GM21786 (cell line): Measurements from ENCODE around the gene OSER1.
"Not testable (repeated sequence)": the region's sequence is repeated elsewhere in the genome, so short reads cannot be mapped to it uniquely, and the experiment has no call there.

Experiments
- ATAC-seq: cut with Tn5 transposase; IDR thresholded peaks from one replicate; pipeline ENCODE4 v1.9.1; 2021; ENCODE audit not compliant: unreplicated experiment

OSER1 gene

GRCh38 chr20:44210406-44211176 is at the start of gene OSER1:
TSS of gene OSER1 (minus strand) at chr20:44210771. CDS start at chr20:44206957, 3,814 bp downstream.
- ATAC-seq: peak; percentile 83

GRCh38 chr20:44258226-44258890 is 47.8 kb upstream of the OSER1 start:
- no peak for ATAC-seq

GRCh38 chr20:44256961-44257360 is 46.4 kb upstream of the OSER1 start:
- no peak for ATAC-seq

DNA sequence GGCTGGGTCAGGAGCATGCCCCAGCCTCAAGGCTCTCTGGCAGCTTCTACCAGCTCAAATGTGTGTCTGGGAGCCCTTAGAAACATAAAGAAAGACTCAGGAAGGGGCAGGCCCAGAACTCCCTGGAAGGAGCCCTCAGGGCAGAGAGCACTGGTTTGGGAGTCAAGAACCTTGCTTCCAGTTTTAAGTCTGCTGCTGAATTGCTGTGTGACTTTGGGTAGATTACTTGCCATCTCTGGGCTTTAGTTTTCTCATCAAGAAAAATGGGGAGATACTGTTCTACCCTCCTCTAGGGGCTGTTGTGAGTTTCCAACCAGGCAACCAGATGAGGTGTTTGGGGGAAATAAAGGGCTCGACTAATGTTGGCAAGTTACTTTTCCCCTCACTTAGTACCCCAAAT is 45.4 kb upstream of the OSER1 start:
- ATAC-seq: no peak

DNA sequence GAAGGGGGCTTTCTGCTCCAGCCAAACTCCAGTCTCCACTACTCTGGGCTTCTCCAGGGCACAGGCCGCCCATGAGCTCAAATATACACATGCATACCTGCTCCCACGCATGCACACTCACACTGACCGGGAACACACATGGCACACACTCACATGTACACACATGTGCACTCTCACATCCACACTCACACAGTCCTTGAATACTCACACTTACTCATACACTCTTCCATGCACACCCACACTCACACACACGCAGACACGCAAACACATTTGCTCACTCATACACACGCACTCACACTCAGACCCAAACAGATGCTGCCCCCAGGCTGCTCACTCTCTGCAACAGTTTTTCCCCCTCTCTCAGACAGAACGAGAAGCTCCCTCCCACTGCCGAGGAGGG is 43.5 kb upstream of the OSER1 start:
- ATAC-seq: no peak

- ATAC-seq: no peak
These were observed 43.0 kb upstream of the OSER1 start for GRCh38 chr20:44253528-44253927.

- no peak for ATAC-seq
These were observed 40.7 kb upstream of the OSER1 start for GRCh38 chr20:44251284-44251683.

DNA sequence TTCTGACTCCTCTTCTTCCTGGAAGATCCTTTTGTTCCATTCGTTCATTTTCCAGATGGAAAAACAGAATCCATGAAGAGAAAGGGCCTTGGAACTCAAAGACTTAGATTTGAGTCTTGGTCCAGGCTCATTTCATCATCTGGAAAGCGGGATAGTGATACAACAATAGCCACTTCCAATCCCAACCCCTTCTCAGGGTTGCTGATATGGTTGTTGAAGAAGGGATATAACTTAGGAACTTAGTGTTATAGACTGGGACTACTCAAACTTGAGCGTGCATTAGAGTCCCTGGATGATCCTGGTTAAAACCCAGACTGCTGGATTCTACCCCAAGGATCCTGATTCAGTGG is 37.8 kb upstream of the OSER1 start:
- ATAC-seq: no peak

DNA sequence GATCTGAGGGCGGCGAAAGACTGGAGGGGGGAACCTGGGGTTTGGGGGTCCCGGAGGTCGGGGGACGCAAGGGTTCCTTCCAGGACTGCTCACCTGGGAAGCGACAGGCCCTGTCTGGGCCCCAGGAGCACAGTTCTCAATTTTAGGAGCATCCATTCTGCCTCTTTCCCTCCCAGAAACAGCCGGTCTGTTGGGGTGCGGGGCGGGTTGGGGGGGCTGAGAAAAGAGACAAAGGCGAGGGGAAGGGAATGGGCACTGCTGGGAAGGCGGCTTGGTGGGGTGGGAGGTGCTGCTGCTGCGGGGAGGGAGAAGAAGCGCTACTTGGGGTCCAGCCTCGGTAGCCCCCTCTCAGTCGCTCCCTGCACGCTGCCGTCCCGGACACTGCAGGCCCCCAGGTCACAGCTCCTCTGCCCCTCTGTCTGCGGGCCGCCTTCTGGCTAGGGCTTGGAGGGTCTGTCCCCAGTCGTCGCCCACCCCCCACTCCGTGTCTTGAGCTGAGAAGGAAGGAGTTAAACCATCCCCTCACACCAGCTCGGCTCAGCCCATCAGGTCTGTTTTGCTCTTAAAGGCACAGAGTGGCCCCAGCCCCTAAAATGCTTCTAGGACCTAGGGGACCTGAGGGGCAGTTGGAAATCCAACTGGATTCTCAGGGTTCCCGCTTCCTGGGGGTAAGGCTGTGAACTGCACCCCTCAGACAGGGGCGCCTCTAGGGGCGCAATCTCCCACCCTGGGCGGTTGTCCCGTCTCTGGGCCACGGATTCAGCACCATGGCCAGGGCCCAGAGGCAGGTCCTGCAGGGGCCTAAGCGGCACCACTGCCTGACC is 37.2 kb upstream of the OSER1 start:
- ATAC-seq: no peak

- no peak for ATAC-seq
These were observed 36.6 kb upstream of the OSER1 start, which contains the start of gene GDAP1L1 for GRCh38 chr20:44247131-44247571. TSS of gene GDAP1L1 (plus strand) at chr20:44247308. CDS start at chr20:44247335, 27 bp downstream.

GRCh38 chr20:44245977-44246376 is 35.4 kb upstream of the OSER1 start:
- ATAC-seq: no peak

GRCh38 chr20:44241796-44242195 is 31.2 kb upstream of the OSER1 start:
- no peak for ATAC-seq

- ATAC-seq: not testable (repeated sequence)
These were observed 26.3 kb upstream of the OSER1 start for GRCh38 chr20:44236840-44237239.

DNA sequence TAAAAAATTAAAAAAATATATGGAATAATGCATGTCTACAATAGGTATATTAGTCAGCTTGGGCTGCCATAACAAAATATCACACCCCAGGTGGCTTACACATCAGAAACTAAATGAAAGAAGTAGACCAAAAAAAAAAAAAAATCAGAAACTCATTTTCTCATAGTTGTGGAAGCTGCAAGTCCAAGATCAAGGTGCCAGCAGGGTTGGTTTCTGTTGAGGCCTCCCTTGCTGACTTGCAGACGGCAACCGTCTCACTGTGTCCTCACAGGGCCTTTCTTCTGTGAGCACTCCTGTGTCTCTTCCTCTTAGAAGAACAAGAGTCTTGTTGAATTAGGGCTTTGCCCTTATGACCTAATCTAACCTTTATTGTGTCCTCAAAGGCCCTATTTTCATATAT is 25.1 kb upstream of the OSER1 start:
- ATAC-seq: no peak

- ATAC-seq: no peak
These were observed 24.2 kb upstream of the OSER1 start for GRCh38 chr20:44234566-44235317.

GRCh38 chr20:44233436-44234016 is 23.0 kb upstream of the OSER1 start:
- no peak for ATAC-seq

GRCh38 chr20:44232469-44232856 is 21.9 kb upstream of the OSER1 start:
- ATAC-seq: not testable (repeated sequence)

DNA sequence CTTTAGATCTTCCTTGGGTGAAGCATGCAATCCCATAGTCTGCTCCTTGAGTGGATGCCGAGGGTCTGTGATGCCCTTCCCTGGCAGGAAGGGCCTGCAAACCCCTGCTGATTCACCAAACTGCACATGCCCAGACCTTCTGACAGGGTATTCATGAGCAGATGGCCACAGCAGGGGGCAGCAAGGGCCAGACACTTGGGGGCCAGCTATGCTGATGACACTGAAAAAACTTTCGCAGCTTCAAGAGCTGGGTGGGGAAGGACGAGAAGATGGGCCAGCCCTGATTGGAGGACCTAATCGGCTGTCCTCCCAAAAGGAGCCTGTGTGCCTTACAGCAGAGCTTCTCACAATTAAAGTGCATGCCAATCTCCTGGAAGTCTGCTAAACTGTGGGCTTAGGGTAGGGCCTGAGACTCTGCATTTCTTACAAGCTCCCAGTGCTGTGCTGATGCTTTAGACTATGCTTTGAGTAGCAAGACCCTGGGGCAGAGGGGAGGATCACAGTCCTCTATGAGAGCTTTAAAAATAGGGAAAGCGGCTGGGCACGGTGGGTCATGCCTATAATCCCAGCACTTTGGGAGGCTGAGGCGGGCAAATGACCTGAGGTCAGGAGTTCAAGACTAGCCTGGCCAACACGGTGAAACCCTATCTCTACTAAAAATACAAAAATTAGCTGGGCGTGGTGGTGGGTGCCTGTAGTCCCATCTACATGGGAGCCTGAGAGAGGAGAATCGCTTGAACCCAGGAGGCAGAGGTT is 21.3 kb upstream of the OSER1 start:
- ATAC-seq: no peak

DNA sequence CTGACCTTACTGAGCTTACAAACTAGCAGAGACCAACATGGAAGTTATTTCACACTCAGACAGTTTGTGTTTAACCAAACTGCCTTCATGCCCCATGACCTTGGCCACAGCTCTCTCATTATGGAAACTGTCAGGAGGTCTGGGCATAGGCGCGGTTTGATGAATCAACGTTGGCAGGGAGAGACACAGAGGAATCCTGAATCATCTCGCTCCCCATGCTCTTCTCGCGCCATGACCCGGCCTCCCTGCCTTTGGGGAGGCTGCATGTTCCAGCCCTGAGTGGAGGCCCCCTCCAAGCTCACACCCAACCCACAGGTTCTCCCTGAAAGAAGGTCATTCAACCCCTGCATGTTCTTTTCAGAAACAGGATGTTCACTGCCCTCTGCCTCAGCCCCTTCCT is 20.6 kb upstream of the OSER1 start:
- ATAC-seq: no peak
